Measurements from ENCODE around the gene PARD3B.

DNA sequence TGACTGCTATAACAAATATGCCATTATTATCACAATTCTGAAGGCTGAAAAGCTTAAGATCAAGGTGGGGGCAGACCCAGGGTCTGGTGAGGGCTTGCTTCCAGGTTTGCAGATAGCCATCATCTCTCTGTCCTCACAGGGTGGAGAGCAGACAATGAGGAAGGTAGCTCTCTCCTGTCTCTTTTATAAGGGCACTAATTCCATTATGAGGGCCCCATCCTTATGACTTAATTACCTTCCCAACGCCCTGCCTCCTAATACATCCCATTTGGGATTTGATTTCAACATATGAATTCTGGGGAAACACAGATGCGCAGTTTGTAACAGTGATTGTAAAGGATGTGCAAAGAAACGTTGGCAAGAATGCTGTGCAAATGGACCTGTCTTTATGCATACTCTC lies 44.8 kb downstream of the PARD3B start:
- TF ChIP-seq, protein P1, sequence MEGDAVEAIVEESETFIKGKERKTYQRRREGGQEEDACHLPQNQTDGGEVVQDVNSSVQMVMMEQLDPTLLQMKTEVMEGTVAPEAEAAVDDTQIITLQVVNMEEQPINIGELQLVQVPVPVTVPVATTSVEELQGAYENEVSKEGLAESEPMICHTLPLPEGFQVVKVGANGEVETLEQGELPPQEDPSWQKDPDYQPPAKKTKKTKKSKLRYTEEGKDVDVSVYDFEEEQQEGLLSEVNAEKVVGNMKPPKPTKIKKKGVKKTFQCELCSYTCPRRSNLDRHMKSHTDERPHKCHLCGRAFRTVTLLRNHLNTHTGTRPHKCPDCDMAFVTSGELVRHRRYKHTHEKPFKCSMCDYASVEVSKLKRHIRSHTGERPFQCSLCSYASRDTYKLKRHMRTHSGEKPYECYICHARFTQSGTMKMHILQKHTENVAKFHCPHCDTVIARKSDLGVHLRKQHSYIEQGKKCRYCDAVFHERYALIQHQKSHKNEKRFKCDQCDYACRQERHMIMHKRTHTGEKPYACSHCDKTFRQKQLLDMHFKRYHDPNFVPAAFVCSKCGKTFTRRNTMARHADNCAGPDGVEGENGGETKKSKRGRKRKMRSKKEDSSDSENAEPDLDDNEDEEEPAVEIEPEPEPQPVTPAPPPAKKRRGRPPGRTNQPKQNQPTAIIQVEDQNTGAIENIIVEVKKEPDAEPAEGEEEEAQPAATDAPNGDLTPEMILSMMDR (IDR thresholded peaks at IDR 0.05), result no peak
- no peak for TF ChIP-seq POLR2A (IDR thresholded peaks at IDR 0.05)

Data from sigmoid colon (tissue), 3 donors.